ENCODE results near the gene GSK3B.

GRCh38 chr3:119884161-119884557 is 210.1 kb downstream of the GSK3B start:
- no peak for TF ChIP-seq POLR2A (IDR thresholded peaks at IDR 0.05; ENCODE audit: low read length)
- TF ChIP-seq GATA1 (IDR thresholded peaks at IDR 0.05; ENCODE audit: low read depth, low read length) = no peak

Measured in erythroblast (primary cell).